ENCODE data around the gene DCBLD1. TPM values are rescaled to one million over a fixed set of nuclear protein-coding genes. Genes with fewer than 3 reads are reported as not detected.

Gene DCBLD1
- total RNA-seq, 1 donor from 2014 or later: 7.5 TPM

GRCh38 chr6:117495425-117495824 is 13.0 kb downstream of the DCBLD1 start:
- no peak overlapping the region for H3K4me2 ChIP-seq
- H3K9me3 ChIP-seq (ENCODE audit: low read depth): no peaks in the 10 kb centered on the region
- H3K9ac ChIP-seq: no peak overlapping the region
- Mint-ChIP-seq H3K4me3 (no peak overlapping the region), H3K27me3 (ENCODE audit: insufficient read depth, low read depth) (peaks cover 4% of the 10 kb centered on the region), H3K9me3 (no peaks in the 10 kb centered on the region), H3K4me1 (no peaks in the 10 kb centered on the region), H3K27ac (no peak overlapping the region), H3K36me3 (no peaks in the 10 kb centered on the region)
- H2AFZ ChIP-seq (replicated peaks): no peak overlapping the region
- no peak for DNase-seq (ENCODE audit: low spot score)
- no peaks in the 10 kb centered on the region for H3F3A ChIP-seq (ENCODE audit: low read depth)
- H3K79me2 ChIP-seq (ENCODE audit: low read depth): no peaks in the 10 kb centered on the region
- TF ChIP-seq EZH2 (IDR thresholded peaks at IDR 0.05): no peak
- no peak for TF ChIP-seq CTCF (IDR thresholded peaks at IDR 0.05)
- no peaks in the 10 kb centered on the region for H3K4me1 ChIP-seq
- no peaks in the 10 kb centered on the region for H3K27me3 ChIP-seq
- H3K36me3 ChIP-seq: no peaks in the 10 kb centered on the region
- no peaks in the 10 kb centered on the region for H4K20me1 ChIP-seq (ENCODE audit: low read depth)
- H3K27ac ChIP-seq: no peak overlapping the region
- H3K4me3 ChIP-seq: no peak overlapping the region

- no peaks in the 10 kb centered on the region for H4K20me1 ChIP-seq (ENCODE audit: low read depth)
- no peaks in the 10 kb centered on the region for H3K36me3 ChIP-seq
- no peak overlapping the region for H3K4me3 ChIP-seq
- Mint-ChIP-seq H3K9me3 (no peaks in the 10 kb centered on the region), H3K27ac (no peak overlapping the region), H3K27me3 (ENCODE audit: insufficient read depth, low read depth) (peaks cover 5% of the 10 kb centered on the region), H3K4me1 (no peaks in the 10 kb centered on the region), H3K4me3 (no peak overlapping the region), H3K36me3 (no peaks in the 10 kb centered on the region)
- H3F3A ChIP-seq (ENCODE audit: low read depth): no peaks in the 10 kb centered on the region
- H2AFZ ChIP-seq (replicated peaks): no peak overlapping the region
- TF ChIP-seq EZH2phosphoT487 (IDR thresholded peaks at IDR 0.05): no peak
- TF ChIP-seq EZH2 (IDR thresholded peaks at IDR 0.05): no peak
- no peak for TF ChIP-seq CTCF (IDR thresholded peaks at IDR 0.05)
- H3K79me2 ChIP-seq (ENCODE audit: low read depth): no peaks in the 10 kb centered on the region
- no peak overlapping the region for H3K27ac ChIP-seq
- H3K9ac ChIP-seq: no peak overlapping the region
- DNase-seq (ENCODE audit: low spot score): no peak
- no peaks in the 10 kb centered on the region for H3K4me1 ChIP-seq
- no peak overlapping the region for H3K4me2 ChIP-seq
- no peaks in the 10 kb centered on the region for H3K27me3 ChIP-seq
- H3K9me3 ChIP-seq (ENCODE audit: low read depth): no peaks in the 10 kb centered on the region
These were observed 13.4 kb downstream of the DCBLD1 start for GRCh38 chr6:117495869-117496268.

- H3F3A ChIP-seq (ENCODE audit: low read depth): no peaks in the 10 kb centered on the region
- H3K27me3 Mint-ChIP-seq (ENCODE audit: insufficient read depth, low read depth): peaks cover 6% of the 10 kb centered on the region
- no peak overlapping the region for H3K4me3 ChIP-seq
- H3K4me2 ChIP-seq: no peak overlapping the region
- no peaks in the 10 kb centered on the region for H4K20me1 ChIP-seq (ENCODE audit: low read depth)
- H2AFZ ChIP-seq (replicated peaks): no peak overlapping the region
- no peak overlapping the region for H3K4me3 Mint-ChIP-seq
- DNase-seq (ENCODE audit: low spot score): no peak
- no peaks in the 10 kb centered on the region for H3K9me3 Mint-ChIP-seq
- no peak overlapping the region for H3K27ac Mint-ChIP-seq
- no peak overlapping the region for H3K27ac ChIP-seq
- H3K27me3 ChIP-seq: no peaks in the 10 kb centered on the region
- H3K4me1 ChIP-seq: no peaks in the 10 kb centered on the region
- H3K36me3 Mint-ChIP-seq: no peaks in the 10 kb centered on the region
- no peaks in the 10 kb centered on the region for H3K9me3 ChIP-seq (ENCODE audit: low read depth)
- no peaks in the 10 kb centered on the region for H3K36me3 ChIP-seq
- no peaks in the 10 kb centered on the region for H3K79me2 ChIP-seq (ENCODE audit: low read depth)
- TF ChIP-seq CTCF (IDR thresholded peaks at IDR 0.05) (no peak), EZH2 (IDR thresholded peaks at IDR 0.05) (no peak), EZH2phosphoT487 (IDR thresholded peaks at IDR 0.05) (no peak)
- H3K4me1 Mint-ChIP-seq: no peaks in the 10 kb centered on the region
- no peak overlapping the region for H3K9ac ChIP-seq
These were observed 14.0 kb downstream of the DCBLD1 start for GRCh38 chr6:117496383-117496990.

Data from neural progenitor cell (in vitro differentiated cells).